Neuronal stem cell (in vitro differentiated cells): ENCODE data around the gene TYK2.

Experiments used
- DNase-seq: peaks from one replicate; pipeline ENCODE4 v3.0.0-alpha.2; 2013; ENCODE audit warnings: low spot score
- H2AFZ ChIP-seq: one replicate; pipeline ENCODE4 v1.6.1; 2013; ENCODE audit warnings: mild to moderate bottlenecking, low read length, inconsistent platforms
- H2AK5ac ChIP-seq: 2 replicates; pipeline ENCODE4 v1.6.1; 2013; ENCODE audit warnings: low read depth, mild to moderate bottlenecking, inconsistent platforms, low read length, moderate library complexity, mixed read lengths
- H2BK120ac ChIP-seq: 2 replicates; pipeline ENCODE4 v1.6.1; 2013; ENCODE audit warnings: low read depth, mild to moderate bottlenecking, inconsistent platforms, low read length, moderate library complexity, mixed read lengths
- H2BK12ac ChIP-seq: one replicate; pipeline ENCODE4 v1.6.1; 2013; ENCODE audit warnings: low read length, inconsistent platforms
- H2BK15ac ChIP-seq: 2 replicates; pipeline ENCODE4 v1.6.1; 2013; ENCODE audit warnings: mild to moderate bottlenecking, low read length, inconsistent platforms, mixed read lengths
- H2BK5ac ChIP-seq: one replicate; pipeline ENCODE4 v1.6.1; 2013; ENCODE audit warnings: inconsistent platforms, mild to moderate bottlenecking, low read length, moderate library complexity
- H3K14ac ChIP-seq: one replicate; pipeline ENCODE4 v1.6.1; 2013; ENCODE audit warnings: low read length, inconsistent platforms
- H3K18ac ChIP-seq: 2 replicates; pipeline ENCODE4 v1.6.1; 2013; ENCODE audit warnings: low read length, inconsistent platforms
- H3K23ac ChIP-seq: 2 replicates; pipeline ENCODE4 v1.6.1; 2013; ENCODE audit warnings: low read depth, mild to moderate bottlenecking, mixed read lengths, low read length, inconsistent platforms; ENCODE audit not compliant: poor library complexity
- H3K27ac ChIP-seq: replicated peaks from 3 replicates; pipeline ENCODE4 v1.5.1; 2013; ENCODE audit warnings: low read length, inconsistent platforms
- H3K27me3 ChIP-seq, 3 experiments: 2 replicates each; pipeline ENCODE4 v1.6.1; 2013; ENCODE audit warnings: low read length in 3 of 3, mild to moderate bottlenecking in 2 of 3, inconsistent platforms in 1 of 3, low read depth in 1 of 3, mixed read lengths in 1 of 3, moderate library complexity in 1 of 3; ENCODE audit not compliant: control insufficient read depth in 3 of 3, insufficient read depth in 3 of 3
- H3K36me3 ChIP-seq, 2 donors: replicated peaks in 1 of 2; 2 replicates each; pipeline ENCODE4 v1.6.1; 2013; ENCODE audit warnings: low read length in 2 of 2; ENCODE audit not compliant: control insufficient read depth in 2 of 2, insufficient read depth in 2 of 2
- H3K4ac ChIP-seq: 2 replicates; pipeline ENCODE4 v1.6.1; 2013; ENCODE audit warnings: inconsistent platforms, mild to moderate bottlenecking, low read length, moderate library complexity
- H3K4me1 ChIP-seq, 2 donors: 1 replicate in 1 of 2; 2 replicates in 1 of 2; pipeline ENCODE4 v1.6.1; 2013; ENCODE audit warnings: low read length in 2 of 2, low read depth in 1 of 2; ENCODE audit not compliant: control insufficient read depth in 2 of 2, insufficient read depth in 1 of 2
- H3K4me2 ChIP-seq: one replicate; pipeline ENCODE4 v1.6.1; 2013; ENCODE audit warnings: mild to moderate bottlenecking, low read length, inconsistent platforms; ENCODE audit not compliant: insufficient read depth, poor library complexity, severe bottlenecking
- H3K4me3 ChIP-seq, 2 donors: 2 replicates each; pipeline ENCODE4 v1.5.1; 2013; ENCODE audit warnings: low read length in 2 of 2, mild to moderate bottlenecking in 2 of 2, inconsistent platforms in 1 of 2, moderate library complexity in 1 of 2
- H3K79me1 ChIP-seq: one replicate; pipeline ENCODE4 v1.6.1; 2013; ENCODE audit warnings: low read depth, mild to moderate bottlenecking, inconsistent platforms, low read length, moderate library complexity
- H3K9ac ChIP-seq: one replicate; pipeline ENCODE4 v1.6.1; 2013; ENCODE audit warnings: mild to moderate bottlenecking, low read depth, low read length, inconsistent platforms; ENCODE audit not compliant: poor library complexity
- H3K9me3 ChIP-seq, 2 donors: replicated peaks in 1 of 2; 2 replicates each; pipeline versions ENCODE3 to v1.6.1; 2013; ENCODE audit warnings: low read length in 2 of 2, mild to moderate bottlenecking in 2 of 2, inconsistent platforms in 1 of 2, low read depth in 1 of 2, mixed read lengths in 1 of 2, moderate library complexity in 1 of 2; ENCODE audit not compliant: control insufficient read depth in 2 of 2, insufficient read depth in 1 of 2
- H4K8ac ChIP-seq: one replicate; pipeline ENCODE4 v1.6.1; 2013; ENCODE audit warnings: low read depth, mild to moderate bottlenecking, inconsistent platforms, low read length, moderate library complexity
- H4K91ac ChIP-seq: one replicate; pipeline ENCODE4 v1.6.1; 2013; ENCODE audit warnings: low read length, low read depth, mild to moderate bottlenecking, inconsistent platforms; ENCODE audit not compliant: poor library complexity
- WGBS, 2 donors: extraction: QIAGEN DNeasy Blood & Tissue Kit; methylation state at CpG; one replicate each; pipeline ENCODE4 v1.1.7; 2013; ENCODE audit warnings: missing lambda C conversion rate in 2 of 2, mixed read lengths in 1 of 2; ENCODE audit not compliant: insufficient read length in 2 of 2, insufficient replicate concordance in 1 of 2; ENCODE audit errors: extremely low coverage in 2 of 2; 5-methylcytosine and 5-hydroxymethylcytosine counted together

TYK2 gene

DNA sequence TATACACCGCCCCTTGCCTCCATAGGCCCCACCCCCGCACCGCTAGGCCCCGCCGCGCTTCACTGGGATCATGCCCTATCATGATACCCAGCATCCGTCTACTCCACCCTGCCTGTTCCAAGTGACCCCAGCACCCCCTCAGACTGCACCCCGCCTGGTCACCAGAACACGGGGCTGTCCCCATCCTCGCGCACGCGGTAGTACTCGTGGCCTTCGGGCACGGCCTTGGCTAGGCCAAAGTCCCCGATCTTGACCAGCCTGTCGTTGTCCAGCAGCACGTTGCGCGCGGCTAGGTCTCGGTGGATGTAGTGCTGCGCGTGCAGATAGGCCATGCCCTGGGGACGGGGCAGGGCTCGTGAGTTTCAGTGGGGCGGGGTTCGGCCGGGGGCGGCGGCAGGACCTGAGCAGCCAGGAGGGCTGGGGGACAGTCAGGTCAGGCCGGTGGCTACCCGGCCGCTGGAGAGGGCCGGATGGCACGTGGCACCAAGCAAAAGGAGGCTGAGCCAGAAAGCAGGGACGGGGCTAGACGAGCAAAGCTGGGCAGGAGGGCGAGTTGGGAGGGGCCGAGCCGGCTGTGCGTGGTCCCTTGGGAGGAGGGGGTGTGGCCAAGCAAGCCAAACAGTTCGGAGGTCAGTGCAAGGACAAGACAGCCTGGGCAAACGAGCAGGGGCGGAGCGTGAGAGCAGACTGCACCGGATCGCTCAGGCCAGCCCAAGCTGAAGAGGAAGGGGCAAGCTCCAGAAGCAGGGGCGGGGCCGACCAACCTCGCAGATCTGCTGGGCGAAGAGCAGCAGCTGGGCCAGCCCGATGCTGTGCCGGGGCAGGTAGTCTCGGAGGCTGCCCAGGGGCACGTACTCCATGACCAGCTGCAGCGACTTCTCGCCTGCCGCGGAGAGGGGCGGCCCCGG, 27.4 kb downstream of the TYK2 start:
- Histone ChIP-seq H4K91ac (peak overlapping the region; percentile 96), H2BK15ac (peak overlapping the region; percentile 94), H2AK5ac (peak overlapping the region; percentile 70), H3K4me1 (peaks cover 0 to 17% of the 10 kb centered on the region in 2 donors), H3K14ac (peak overlapping the region; percentile 86), H3K36me3 (peaks cover 4 to 62% of the 10 kb centered on the region in 2 donors), H3K23ac (peak overlapping the region; percentile 93), H2BK12ac (peak overlapping the region; percentile 97), H3K18ac (peak overlapping the region; percentile 98), H3K4me2 (peak overlapping the region; percentile 99), H3K79me1 (no peaks in the 10 kb centered on the region), H3K27ac (peak overlapping the region; percentile 74), H3K4ac (peak overlapping the region; percentile 96), H2BK120ac (peak overlapping the region; percentile 87), H3K4me3 (peak overlapping the region in 1 of 2 donors; percentile 75), H2AFZ (no peak overlapping the region), H3K9ac (peak overlapping the region; percentile 87), H3K9me3 (no peaks in the 10 kb centered on the region), H4K8ac (peak overlapping the region; percentile 99), H2BK5ac (peak overlapping the region; percentile 78), H3K27me3 (no peaks in the 10 kb centered on the region)
- DNase-seq: peak; percentile 85
- WGBS, 2 donors: no CpG with 5 or more reads among the region's 63 CpGs

DNA sequence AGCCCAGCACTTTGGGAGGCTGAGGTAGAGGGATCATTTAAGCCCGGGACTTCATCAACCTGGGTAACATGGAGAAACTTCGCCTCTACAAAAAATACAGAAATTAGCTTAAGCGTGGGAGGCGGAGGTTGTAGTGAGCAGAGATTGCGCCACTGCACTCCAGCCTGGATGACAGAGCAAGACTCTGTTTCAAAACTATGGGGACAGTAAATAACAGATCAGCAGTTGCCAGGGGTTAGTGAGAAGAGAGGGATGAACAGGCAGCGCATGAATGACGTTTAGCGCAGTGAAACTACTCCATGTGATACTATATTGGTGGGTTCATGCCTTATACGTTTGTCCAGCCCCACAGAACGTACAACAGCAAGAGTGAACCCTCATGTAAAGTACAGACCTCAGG, 33.9 kb downstream of the TYK2 start:
- Histone ChIP-seq H2BK120ac (no peak overlapping the region), H3K14ac (no peak overlapping the region), H2BK5ac (no peak overlapping the region), H3K9me3 (no peaks in the 10 kb centered on the region), H3K27ac (no peak overlapping the region), H3K9ac (no peak overlapping the region), H3K36me3 (peaks cover 0 to 16% of the 10 kb centered on the region in 2 donors), H3K18ac (no peak overlapping the region), H4K8ac (no peak overlapping the region), H3K23ac (no peak overlapping the region), H2BK12ac (no peak overlapping the region), H3K4ac (no peak overlapping the region), H2AK5ac (no peak overlapping the region), H3K4me1 (no peaks in the 10 kb centered on the region), H3K4me2 (no peak overlapping the region), H4K91ac (no peak overlapping the region), H2AFZ (no peak overlapping the region), H3K79me1 (no peaks in the 10 kb centered on the region), H3K4me3 (no peak overlapping the region), H2BK15ac (no peak overlapping the region), H3K27me3 (no peaks in the 10 kb centered on the region)
- no peak for DNase-seq
- no CpG with 5 or more reads among the region's 10 CpGs for WGBS, 2 donors

DNA sequence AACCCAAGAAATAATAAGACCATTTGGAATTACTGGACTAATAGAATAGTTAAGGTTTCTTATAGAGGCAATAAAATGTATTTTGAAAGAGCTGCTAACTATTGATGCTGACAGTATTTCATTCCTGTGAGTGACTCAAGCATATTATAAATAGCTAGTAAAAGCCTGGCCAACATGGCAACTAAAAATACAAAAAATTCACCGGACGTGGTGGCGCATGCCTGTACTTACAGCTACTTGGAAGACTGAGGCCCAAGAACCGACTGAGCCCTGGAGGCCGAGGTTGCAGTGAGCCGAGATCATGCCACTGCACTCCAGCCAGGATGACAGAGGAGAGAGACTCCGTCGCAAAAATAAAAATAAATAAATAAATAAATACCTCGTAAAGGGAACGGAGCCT, 35.6 kb downstream of the TYK2 start:
- Histone ChIP-seq H3K36me3 (peaks cover 0 to 1% of the 10 kb centered on the region in 2 donors), H3K18ac (no peak overlapping the region), H4K8ac (no peak overlapping the region), H3K79me1 (no peaks in the 10 kb centered on the region), H2AFZ (no peak overlapping the region), H2AK5ac (no peak overlapping the region), H2BK120ac (no peak overlapping the region), H3K4me1 (no peaks in the 10 kb centered on the region), H3K4ac (no peak overlapping the region), H2BK15ac (no peak overlapping the region), H3K27me3 (no peaks in the 10 kb centered on the region), H3K4me3 (no peak overlapping the region), H3K23ac (no peak overlapping the region), H3K9me3 (no peaks in the 10 kb centered on the region), H3K4me2 (no peak overlapping the region), H4K91ac (no peak overlapping the region), H3K14ac (no peak overlapping the region), H2BK12ac (no peak overlapping the region), H3K27ac (no peak overlapping the region), H3K9ac (no peak overlapping the region), H2BK5ac (no peak overlapping the region)
- WGBS, 2 donors: no CpG with 5 or more reads among the region's 10 CpGs
- DNase-seq: no peak

DNA sequence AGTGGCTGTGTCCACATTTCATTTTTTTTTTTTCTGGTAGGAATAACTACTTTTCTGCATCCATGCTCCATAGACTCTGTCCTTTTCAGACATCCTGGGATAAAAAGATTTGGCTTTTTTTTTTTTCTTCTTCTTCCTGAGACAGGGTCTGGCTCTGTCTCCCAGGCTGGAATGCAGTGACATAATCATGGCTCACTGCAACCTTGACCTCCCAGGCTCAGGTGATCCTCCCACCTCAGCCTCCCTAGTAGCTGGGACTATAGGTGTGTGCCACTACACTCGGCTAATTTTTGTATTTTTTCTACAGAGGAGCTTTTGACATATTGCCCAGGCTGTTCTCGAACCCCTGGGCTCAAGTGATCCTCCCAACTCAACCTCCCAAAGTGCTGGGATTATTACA, 36.9 kb downstream of the TYK2 start:
- no peaks in the 10 kb centered on the region for H3K4me1 ChIP-seq
- no peak overlapping the region for H3K18ac ChIP-seq
- H2BK120ac ChIP-seq: no peak overlapping the region
- no peak overlapping the region for H3K14ac ChIP-seq
- H3K4me2 ChIP-seq: no peak overlapping the region
- WGBS, 2 donors: no CpG with 5 or more reads among the region's 2 CpGs
- no peak overlapping the region for H3K23ac ChIP-seq
- H2BK5ac ChIP-seq: no peak overlapping the region
- H2BK12ac ChIP-seq: no peak overlapping the region
- H2AFZ ChIP-seq: no peak overlapping the region
- H3K9me3 ChIP-seq: no peaks in the 10 kb centered on the region
- no peaks in the 10 kb centered on the region for H3K36me3 ChIP-seq
- H3K9ac ChIP-seq: no peak overlapping the region
- H3K4ac ChIP-seq: no peak overlapping the region
- no peak overlapping the region for H4K8ac ChIP-seq
- no peak for DNase-seq
- H3K27me3 ChIP-seq: no peaks in the 10 kb centered on the region
- no peak overlapping the region for H3K27ac ChIP-seq
- no peaks in the 10 kb centered on the region for H3K79me1 ChIP-seq
- H3K4me3 ChIP-seq: no peak overlapping the region
- H2AK5ac ChIP-seq: no peak overlapping the region
- no peak overlapping the region for H4K91ac ChIP-seq
- H2BK15ac ChIP-seq: no peak overlapping the region
